Neural cell (in vitro differentiated cells): ENCODE results near the gene CABYR. TPM values are rescaled to one million over a fixed set of nuclear protein-coding genes. Genes with fewer than 3 reads are reported as not detected.

Experiments
- H2AFZ ChIP-seq: fragments of 200-600, 300-800 bp; sonication (generic), shearing (Covaris generic); 2 replicates; pipeline ENCODE4 v1.6.0; 2014; ENCODE audit warnings: low read depth, mild to moderate bottlenecking, antibody characterized with exemption, low read length, moderate library complexity
- H3F3A ChIP-seq: fragments of 200-600 bp; shearing (Covaris generic); 2 replicates; pipeline ENCODE4 v1.6.1; 2016; ENCODE audit warnings: mild to moderate bottlenecking, moderate library complexity, mixed read lengths, antibody characterized with exemption, low read length; ENCODE audit not compliant: insufficient read depth, poor library complexity, severe bottlenecking
- H3K27ac ChIP-seq: fragments of 200-600, 300-800 bp; sonication (generic), shearing (Covaris generic); 2 replicates; pipeline ENCODE4 v1.5.1; 2014; ENCODE audit warnings: mild to moderate bottlenecking, low read length, moderate library complexity
- H3K27me3 ChIP-seq: fragments of 300-800, 200-600 bp; sonication (generic), shearing (Covaris generic); 2 replicates; pipeline ENCODE4 v1.6.0; 2014; ENCODE audit warnings: mild to moderate bottlenecking, low read depth, low read length, moderate library complexity; ENCODE audit not compliant: insufficient read depth
- H3K36me3 ChIP-seq: fragments of 300-800, 200-600 bp; sonication (generic), shearing (Covaris generic); 2 replicates; pipeline ENCODE4 v1.5.1; 2014; ENCODE audit warnings: mild to moderate bottlenecking, antibody characterized with exemption, low read length, moderate library complexity; ENCODE audit not compliant: insufficient read depth
- H3K4me2 ChIP-seq: fragments of 300-800, 200-600 bp; sonication (generic), shearing (Covaris generic); 2 replicates; pipeline ENCODE4 v1.6.0; 2014; ENCODE audit warnings: mild to moderate bottlenecking, low read length
- H3K4me3 ChIP-seq: fragments of 300-800, 200-600 bp; sonication (generic), shearing (Covaris generic); 2 replicates; pipeline ENCODE4 v1.5.1; 2014; ENCODE audit warnings: mild to moderate bottlenecking, low read length, moderate library complexity
- H3K79me2 ChIP-seq: fragments of 200-600 bp; shearing (Covaris generic); replicated peaks from 2 replicates; pipeline ENCODE4 v1.6.0; 2014; ENCODE audit warnings: mild to moderate bottlenecking, low read length, moderate library complexity; ENCODE audit not compliant: insufficient read depth
- H3K9ac ChIP-seq: fragments of 300-800, 200-600 bp; sonication (generic), shearing (Covaris generic); 2 replicates; pipeline ENCODE4 v1.6.1; 2016; ENCODE audit warnings: mild to moderate bottlenecking, low read length, mixed read lengths
- H3K9me2 ChIP-seq: fragments of 200-600 bp; shearing (Covaris generic); 2 replicates; pipeline ENCODE4 v1.6.1; 2016; ENCODE audit warnings: mild to moderate bottlenecking, low read length, mixed read lengths; ENCODE audit not compliant: insufficient read depth
- H3K9me3 ChIP-seq: fragments of 200-600, 300-800 bp; sonication (generic), shearing (Covaris generic); 2 replicates; pipeline ENCODE4 v1.6.1; 2016; ENCODE audit warnings: mild to moderate bottlenecking, mixed run types, low read length, moderate library complexity, mixed read lengths
- H4K20me1 ChIP-seq: fragments of 200-600 bp; shearing (Covaris generic); 2 replicates; pipeline ENCODE4 v1.6.1; 2016; ENCODE audit warnings: mild to moderate bottlenecking, mixed run types; ENCODE audit not compliant: insufficient read depth
- EP300 ChIP-seq: fragments of 450-650 bp; conservative IDR thresholded peaks from 2 replicates; pipeline ENCODE4 v1.6.1; 2014; ENCODE audit warnings: antibody characterized with exemption, mild to moderate bottlenecking, moderate library complexity; ENCODE audit not compliant: poor library complexity, severe bottlenecking
- MXI1 ChIP-seq: fragments of 450-650 bp; conservative IDR thresholded peaks from 2 replicates; pipeline ENCODE4 v1.6.1; 2014; ENCODE audit warnings: antibody characterized with exemption, mild to moderate bottlenecking; ENCODE audit not compliant: poor library complexity, severe bottlenecking
- POLR2AphosphoS5 ChIP-seq: IDR thresholded peaks from 2 replicates; pipeline ENCODE4 v1.6.1; 2012
- REST ChIP-seq: IDR thresholded peaks from 2 replicates; pipeline ENCODE4 v1.6.1; 2012; ENCODE audit warnings: borderline replicate concordance
- SMC3 ChIP-seq: fragments of 450-650 bp; conservative IDR thresholded peaks from 2 replicates; pipeline ENCODE4 v1.6.1; 2014; ENCODE audit warnings: antibody characterized with exemption, mild to moderate bottlenecking, moderate library complexity; ENCODE audit not compliant: poor library complexity
- TAF1 ChIP-seq: IDR thresholded peaks from 2 replicates; pipeline ENCODE4 v1.6.1; 2012; ENCODE audit warnings: low read depth
- polyA plus RNA-seq: library from polyadenylated mRNA; depleted of rRNA; stranded (reverse); fragments of >200 nt; gene quantifications from 2 replicates; pipeline ENCODE4 v1.2.3, GENCODE V29; 2014

CABYR gene
- polyA plus RNA-seq, 1 donor from 2014 or later: 6.9 TPM

DNA sequence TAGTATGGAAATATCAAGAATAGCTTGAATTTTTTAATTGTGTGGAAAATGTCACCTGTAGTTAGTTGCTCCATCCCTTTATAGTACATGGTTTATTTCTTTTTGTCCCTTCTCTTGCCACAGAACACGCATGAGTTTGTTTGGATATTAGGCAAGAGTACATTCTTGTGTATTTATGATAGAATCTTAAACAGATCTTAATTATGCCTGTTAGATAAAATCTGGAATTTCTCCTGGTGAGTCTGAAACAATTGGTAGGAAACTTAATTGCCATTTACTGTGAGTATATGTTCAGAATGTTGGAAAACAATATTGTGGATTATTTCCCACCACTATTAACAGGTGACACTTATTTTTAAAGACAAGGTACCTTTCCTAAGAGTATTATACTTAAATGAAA is 30.2 kb upstream of the CABYR start:
- no peaks in the 10 kb centered on the region for H3K79me2 ChIP-seq
- H3K4me3 ChIP-seq: no peak overlapping the region
- peaks cover 8% of the 10 kb centered on the region for H3K36me3 ChIP-seq
- no peaks in the 10 kb centered on the region for H3F3A ChIP-seq
- no peak overlapping the region for H3K9ac ChIP-seq
- H2AFZ ChIP-seq: no peak overlapping the region
- TF ChIP-seq TAF1: no peak
- no peak for TF ChIP-seq EP300
- no peak for TF ChIP-seq SMC3
- no peaks in the 10 kb centered on the region for H4K20me1 ChIP-seq
- no peak overlapping the region for H3K4me2 ChIP-seq
- no peaks in the 10 kb centered on the region for H3K9me3 ChIP-seq
- no peak overlapping the region for H3K27ac ChIP-seq
- H3K9me2 ChIP-seq: no peaks in the 10 kb centered on the region
- no peaks in the 10 kb centered on the region for H3K27me3 ChIP-seq

DNA sequence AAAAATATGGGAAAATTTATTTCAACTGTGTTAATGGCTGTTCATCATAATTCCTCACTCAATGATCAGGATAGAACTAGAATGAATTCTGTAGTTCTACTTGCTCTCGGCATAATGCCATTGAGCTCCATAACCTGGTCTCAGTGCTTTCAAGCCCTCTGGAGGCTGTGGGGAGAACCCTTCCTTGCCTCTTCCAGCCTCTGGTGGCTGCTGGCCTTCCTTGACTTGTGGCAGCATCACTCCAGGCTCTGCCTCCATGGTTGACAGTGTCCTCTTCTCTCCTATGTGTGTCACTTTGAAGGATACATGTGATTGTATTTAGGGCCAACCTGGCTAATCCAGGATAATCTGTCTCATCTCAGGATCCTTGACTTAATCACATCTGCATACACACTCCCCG is 26.9 kb upstream of the CABYR start:
- H3K79me2 ChIP-seq: no peaks in the 10 kb centered on the region
- no peak overlapping the region for H2AFZ ChIP-seq

DNA sequence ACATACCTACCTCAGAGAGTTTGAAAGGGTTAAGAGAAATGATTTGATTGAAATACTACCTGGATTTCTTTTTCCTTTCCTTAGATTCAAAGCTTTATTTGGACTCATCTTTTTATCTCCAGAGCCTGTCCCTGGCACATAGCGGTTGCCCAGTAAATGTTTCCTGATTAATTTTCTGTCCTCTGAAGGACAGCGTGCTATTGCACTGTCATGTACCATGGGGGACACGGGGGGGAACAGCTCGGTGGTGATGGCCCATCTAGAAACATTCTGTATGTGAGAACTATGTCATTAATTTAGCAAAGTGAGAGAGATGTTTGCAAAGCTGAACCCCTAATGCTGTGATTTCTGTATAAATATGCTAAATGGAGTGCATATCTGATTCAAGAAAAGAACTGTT is 26.4 kb upstream of the CABYR start:
- H3K4me3 ChIP-seq: no peak overlapping the region
- no peaks in the 10 kb centered on the region for H3K9me3 ChIP-seq
- H3K36me3 ChIP-seq: no peaks in the 10 kb centered on the region
- no peaks in the 10 kb centered on the region for H3F3A ChIP-seq
- H3K79me2 ChIP-seq: no peaks in the 10 kb centered on the region
- H3K4me2 ChIP-seq: no peak overlapping the region
- H3K27ac ChIP-seq: no peak overlapping the region
- H3K9me2 ChIP-seq: no peaks in the 10 kb centered on the region
- H4K20me1 ChIP-seq: no peaks in the 10 kb centered on the region
- no peaks in the 10 kb centered on the region for H3K27me3 ChIP-seq
- H2AFZ ChIP-seq: no peak overlapping the region
- no peak overlapping the region for H3K9ac ChIP-seq
- TF ChIP-seq MXI1: no peak
- no peak for TF ChIP-seq SMC3
- TF ChIP-seq REST: no peak
- no peak for TF ChIP-seq POLR2AphosphoS5

More for the DNA sequence above, 26.9 kb upstream of the CABYR start:
- Histone ChIP-seq H4K20me1 (no peaks in the 10 kb centered on the region), H3K4me2 (no peak overlapping the region), H3K27me3 (no peaks in the 10 kb centered on the region), H3K9me3 (no peaks in the 10 kb centered on the region), H3K36me3 (no peaks in the 10 kb centered on the region), H3K9me2 (no peaks in the 10 kb centered on the region), H3K9ac (no peak overlapping the region), H3F3A (no peaks in the 10 kb centered on the region), H3K4me3 (no peak overlapping the region), H3K27ac (no peak overlapping the region)
- no peak for TF ChIP-seq SMC3
- TF ChIP-seq MXI1: no peak
